Measurements from ENCODE around the gene PRAF2.
A peak's percentile ranks its signal among the peaks of the same experiment; 100 is the strongest.

PRAF2 gene

GRCh38 chrX:49041744-49042580 is 31.8 kb downstream of the PRAF2 start:
- no peak for DNase-seq

GRCh38 chrX:49040376-49040955 is 33.3 kb downstream of the PRAF2 start:
- no peak for DNase-seq

GRCh38 chrX:49039598-49040375 is 34.0 kb downstream of the PRAF2 start:
- DNase-seq: peak; percentile 26

- no peak for DNase-seq
Observed at GRCh38 chrX:49037883-49038475, 35.8 kb downstream of the PRAF2 start.

GRCh38 chrX:49030283-49030682 is 43.5 kb downstream of the PRAF2 start:
- no peak for DNase-seq

- DNase-seq: no peak
Observed at GRCh38 chrX:49029876-49030275, 43.9 kb downstream of the PRAF2 start.
